Natural killer cell (primary cell): ENCODE results near the gene SLC1A2. TPM values are rescaled to one million over a fixed set of nuclear protein-coding genes. Genes with fewer than 3 reads are reported as not detected.
"Not testable (repeated sequence)": the region's sequence is repeated elsewhere in the genome, so short reads cannot be mapped to it uniquely, and the experiment has no call there.

ENCODE experiments used
- ATAC-seq, 3 donors: fragments of 150-1000 bp in 2 of 3; fragments of 200-7000 bp in 1 of 3; cut with Tn5 transposase; 1 replicate in 1 of 3; 2 replicates in 2 of 3; pipeline ENCODE4 v1.10.0; 2021; ENCODE audit warnings: mild to moderate bottlenecking in 2 of 3, moderate library complexity in 2 of 3
- DNase-seq, 2 donors: peaks; one replicate each; pipeline versions ENCODE4 v3.0.0 to v3.0.0-alpha.2; 2013 to 2021; ENCODE audit warnings: mixed read lengths in 1 of 2
- H3K27ac ChIP-seq: one replicate; pipeline ENCODE4 v1.5.1; 2013; ENCODE audit warnings: mild to moderate bottlenecking, low read length
- H3K27me3 ChIP-seq: one replicate; pipeline ENCODE4 v1.6.1; 2013; ENCODE audit warnings: low read length; ENCODE audit not compliant: control insufficient read depth, insufficient read depth
- H3K36me3 ChIP-seq: one replicate; pipeline ENCODE4 v1.6.1; 2013; ENCODE audit warnings: low read length; ENCODE audit not compliant: control insufficient read depth, insufficient read depth
- H3K4me1 ChIP-seq: one replicate; pipeline ENCODE4 v1.6.1; 2013; ENCODE audit warnings: low read length; ENCODE audit not compliant: control insufficient read depth, insufficient read depth
- H3K4me3 ChIP-seq: one replicate; pipeline ENCODE4 v1.5.1; 2013; ENCODE audit warnings: low read length
- H3K9me3 ChIP-seq: one replicate; pipeline ENCODE4 v1.6.1; 2013; ENCODE audit warnings: low read length; ENCODE audit not compliant: control insufficient read depth, insufficient read depth
- H3K27ac Mint-ChIP-seq, 2 donors: one replicate each; pipeline ENCODE4 v1.8.0; 2022; ENCODE audit warnings: mild to moderate bottlenecking in 2 of 2, mixed read lengths in 2 of 2, moderate library complexity in 1 of 2
- H3K27me3 Mint-ChIP-seq, 2 donors: one replicate each; pipeline ENCODE4 v1.8.0; 2022; ENCODE audit warnings: low read depth in 2 of 2, mixed read lengths in 2 of 2
- H3K36me3 Mint-ChIP-seq: one replicate; pipeline ENCODE4 v1.8.0; 2022; ENCODE audit warnings: mixed read lengths
- H3K4me1 Mint-ChIP-seq, 2 donors: one replicate each; pipeline ENCODE4 v1.8.0; 2022; ENCODE audit warnings: mixed read lengths in 2 of 2
- H3K4me3 Mint-ChIP-seq: one replicate; pipeline ENCODE4 v1.8.0; 2022; ENCODE audit warnings: mild to moderate bottlenecking, moderate library complexity, mixed read lengths
- H3K9me3 Mint-ChIP-seq, 2 donors: one replicate each; pipeline ENCODE4 v1.8.0; 2022; ENCODE audit warnings: mixed read lengths in 2 of 2
- CTCF ChIP-seq: fragments of 200-600 bp; IDR thresholded peaks from one replicate; pipeline ENCODE4 v1.8.0; 2022; ENCODE audit warnings: antibody characterized with exemption
- WGBS: methylation state at CpG from one replicate; pipeline ENCODE4 v1.1.7; 2013; ENCODE audit warnings: missing lambda C conversion rate; ENCODE audit not compliant: insufficient coverage; 5-methylcytosine and 5-hydroxymethylcytosine counted together
- intact Hi-C: fragments of 100-400 bp; cut with micrococcal nuclease; formaldehyde crosslinking; loops from one replicate; pipeline ENCODE4 v1.14.2; 2022
- total RNA-seq, 4 donors: library from RNA; stranded (reverse); fragments of 120-200 nt in 1 of 4; gene quantifications; one replicate each; pipeline versions ENCODE4 v1.2.3 to v1.2.4, GENCODE V29; 2013 to 2022

Gene SLC1A2
- total RNA-seq, 3 donors from 2014 or later (not counting 1 experiment from before 2014, with no cell fraction given), result 0.02 TPM; not detected in 2

GRCh38 chr11:35228328-35228725 lies 191.0 kb downstream of the SLC1A2 start:
- Mint-ChIP-seq H3K27ac (no peak overlapping the region), H3K27me3 (no peaks in the 10 kb centered on the region), H3K4me3 (no peak overlapping the region), H3K36me3 (peaks cover 30% of the 10 kb centered on the region), H3K4me1 (peaks cover 4 to 10% of the 10 kb centered on the region in 2 donors), H3K9me3 (peaks cover 0 to 2% of the 10 kb centered on the region in 2 donors)
- WGBS, result 87% methylated on average over 2 of the region's 3 CpGs
- Histone ChIP-seq H3K4me1 (peaks cover 3% of the 10 kb centered on the region), H3K36me3 (peaks cover 75% of the 10 kb centered on the region), H3K27me3 (no peaks in the 10 kb centered on the region), H3K9me3 (no peaks in the 10 kb centered on the region), H3K4me3 (no peak overlapping the region), H3K27ac (no peak overlapping the region)
- ATAC-seq (no peak), DNase-seq (no peak)
- no peak for TF ChIP-seq CTCF
- intact Hi-C loops, result no loop called here

DNA sequence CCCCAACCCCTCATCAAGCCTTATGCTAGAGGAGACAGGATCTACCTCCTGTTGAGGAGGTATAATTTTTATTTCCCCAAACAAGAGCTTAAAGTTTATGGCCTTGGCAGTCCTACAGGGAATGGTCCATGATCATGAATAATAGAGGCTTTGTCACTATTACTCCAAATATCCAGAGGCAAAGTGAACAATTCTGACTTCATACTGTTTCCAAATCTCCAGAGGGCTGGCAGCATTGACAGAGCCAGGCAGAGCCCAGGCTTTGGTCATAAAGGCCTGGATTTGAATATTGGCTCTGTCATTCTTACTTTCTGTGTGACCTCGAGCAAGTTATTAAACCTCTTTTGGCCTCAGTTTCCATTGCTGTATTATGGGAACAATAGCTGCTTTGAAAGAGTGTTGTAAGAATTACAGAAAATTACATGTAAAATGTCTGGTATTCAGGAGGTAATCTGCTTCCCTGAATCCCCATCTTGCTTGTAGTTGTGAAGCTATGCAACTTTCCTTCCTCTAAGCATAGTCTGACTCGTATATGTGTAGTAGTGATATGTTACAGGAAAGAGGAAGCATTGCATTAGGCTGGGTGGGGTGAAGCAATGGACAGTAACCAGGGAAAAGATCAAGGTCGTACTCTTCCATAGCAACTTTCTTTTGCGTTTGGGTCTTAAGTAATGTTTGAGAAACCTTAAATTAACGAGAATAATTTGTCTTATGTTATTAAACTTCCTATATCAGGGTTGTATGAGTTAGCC lies 191.6 kb downstream of the SLC1A2 start:
- H3K4me1 ChIP-seq, result peaks cover 3% of the 10 kb centered on the region
- peaks cover 0 to 2% of the 10 kb centered on the region in 2 donors for H3K9me3 Mint-ChIP-seq
- DNase-seq (no peak), ATAC-seq (peak in 1 of 3 donors; percentile 59)
- WGBS, result 83% methylated on average over 3 of the region's 5 CpGs
- TF ChIP-seq CTCF, result no peak
- no peak overlapping the region for H3K4me3 ChIP-seq
- no peak overlapping the region for H3K4me3 Mint-ChIP-seq
- no peaks in the 10 kb centered on the region for H3K27me3 Mint-ChIP-seq
- H3K36me3 Mint-ChIP-seq, result peaks cover 30% of the 10 kb centered on the region
- H3K27ac ChIP-seq, result no peak overlapping the region
- H3K4me1 Mint-ChIP-seq, result peaks cover 4 to 10% of the 10 kb centered on the region in 2 donors
- peaks cover 81% of the 10 kb centered on the region for H3K36me3 ChIP-seq
- H3K27ac Mint-ChIP-seq, result peak overlapping the region in 1 of 2 donors; percentile 65
- intact Hi-C loops, result no loop called here
- no peaks in the 10 kb centered on the region for H3K27me3 ChIP-seq
- H3K9me3 ChIP-seq, result no peaks in the 10 kb centered on the region

GRCh38 chr11:35226756-35227155 lies 192.6 kb downstream of the SLC1A2 start:
- intact Hi-C loops, H3K4me1 ChIP-seq, H3K9me3 ChIP-seq, H3K27me3 Mint-ChIP-seq, DNase-seq, H3K4me3 ChIP-seq, H3K9me3 Mint-ChIP-seq, H3K4me3 Mint-ChIP-seq, H3K27ac Mint-ChIP-seq, H3K27ac ChIP-seq, H3K27me3 ChIP-seq, ATAC-seq, H3K4me1 Mint-ChIP-seq: not testable (repeated sequence)
- whole genome bisulfite sequencing, result 92% methylated on average over 4 of the region's 6 CpGs
- H3K36me3 Mint-ChIP-seq, result peaks cover 27% of the 10 kb centered on the region
- peaks cover 89% of the 10 kb centered on the region for H3K36me3 ChIP-seq

GRCh38 chr11:35225946-35226520 lies 193.3 kb downstream of the SLC1A2 start:
- H3K27me3 Mint-ChIP-seq, result no peaks in the 10 kb centered on the region
- no peaks in the 10 kb centered on the region for H3K9me3 Mint-ChIP-seq
- TF ChIP-seq CTCF, result no peak
- peaks cover 0 to 5% of the 10 kb centered on the region in 2 donors for H3K4me1 Mint-ChIP-seq
- Histone ChIP-seq H3K9me3 (no peaks in the 10 kb centered on the region), H3K27ac (no peak overlapping the region), H3K36me3 (peaks cover 91% of the 10 kb centered on the region), H3K4me1 (peaks cover 3% of the 10 kb centered on the region), H3K27me3 (no peaks in the 10 kb centered on the region), H3K4me3 (no peak overlapping the region)
- peaks cover 28% of the 10 kb centered on the region for H3K36me3 Mint-ChIP-seq
- DNase-seq, result no peak
- no peak overlapping the region for H3K4me3 Mint-ChIP-seq
- intact Hi-C loops, result no loop called here
- peak overlapping the region in 1 of 2 donors; percentile 10 for H3K27ac Mint-ChIP-seq
- no peak for ATAC-seq
- WGBS, result 69% methylated on average over 1 of the region's 3 CpGs
